Neural progenitor cell (in vitro differentiated cells): ENCODE data around the gene GPR39. TPM values are rescaled to one million over a fixed set of nuclear protein-coding genes. Genes with fewer than 3 reads are reported as not detected.

Experiments used
- DNase-seq: peaks from one replicate; pipeline ENCODE4 v3.0.0-alpha.2; 2016; ENCODE audit warnings: low spot score
- H2AFZ ChIP-seq: fragments of 200-600 bp; sonication (generic); replicated peaks from 2 replicates; pipeline ENCODE4 v1.6.1; 2016; ENCODE audit warnings: antibody characterized with exemption
- H3F3A ChIP-seq: fragments of 200-600 bp; sonication (generic); 2 replicates; pipeline ENCODE4 v1.6.1; 2016; ENCODE audit warnings: antibody characterized with exemption, low read depth
- H3K27ac ChIP-seq: fragments of 200-600 bp; sonication (generic); 2 replicates; pipeline ENCODE4 v1.5.1; 2016; ENCODE audit warnings: mild to moderate bottlenecking
- H3K27me3 ChIP-seq: fragments of 200-600 bp; sonication (generic); 2 replicates; pipeline ENCODE4 v1.6.1; 2016; ENCODE audit warnings: mild to moderate bottlenecking, moderate library complexity
- H3K36me3 ChIP-seq: fragments of 200-600 bp; sonication (generic); 2 replicates; pipeline ENCODE4 v1.5.1; 2016
- H3K4me1 ChIP-seq: fragments of 200-600 bp; sonication (generic); 2 replicates; pipeline ENCODE4 v1.6.1; 2016; ENCODE audit warnings: mixed run types
- H3K4me2 ChIP-seq: fragments of 200-600 bp; sonication (generic); 2 replicates; pipeline ENCODE4 v1.6.1; 2016
- H3K4me3 ChIP-seq: fragments of 200-600 bp; sonication (generic); 2 replicates; pipeline ENCODE4 v1.5.1; 2016
- H3K79me2 ChIP-seq: fragments of 200-600 bp; sonication (generic); 2 replicates; pipeline ENCODE4 v1.6.1; 2016; ENCODE audit warnings: low read depth
- H3K9ac ChIP-seq: fragments of 200-600 bp; sonication (generic); 2 replicates; pipeline ENCODE4 v1.6.1; 2016
- H3K9me3 ChIP-seq: fragments of 200-600 bp; sonication (generic); 2 replicates; pipeline ENCODE4 v1.5.1; 2016; ENCODE audit warnings: low read depth
- H4K20me1 ChIP-seq: fragments of 200-600 bp; sonication (generic); 2 replicates; pipeline ENCODE4 v1.6.1; 2016; ENCODE audit warnings: low read depth
- H3K27ac Mint-ChIP-seq: 3 replicates; pipeline ENCODE4 v1.8.0; 2021; ENCODE audit warnings: mixed read lengths
- H3K27me3 Mint-ChIP-seq: 2 replicates; pipeline ENCODE4 v1.8.0; 2022; ENCODE audit warnings: low read depth, mild to moderate bottlenecking, inconsistent platforms, moderate library complexity, mixed read lengths; ENCODE audit not compliant: insufficient read depth
- H3K36me3 Mint-ChIP-seq: 3 replicates; pipeline ENCODE4 v1.8.0; 2021; ENCODE audit warnings: mixed read lengths
- H3K4me1 Mint-ChIP-seq: 3 replicates; pipeline ENCODE4 v1.8.0; 2021; ENCODE audit warnings: mixed read lengths
- H3K4me3 Mint-ChIP-seq: 3 replicates; pipeline ENCODE4 v1.8.0; 2021; ENCODE audit warnings: mild to moderate bottlenecking, moderate library complexity, mixed read lengths
- H3K9me3 Mint-ChIP-seq: 3 replicates; pipeline ENCODE4 v1.8.0; 2020; ENCODE audit warnings: mixed read lengths
- CTCF ChIP-seq: fragments of 200-600 bp; sonication (generic); IDR thresholded peaks from 2 replicates; pipeline ENCODE4 v1.5.1; 2017; ENCODE audit warnings: antibody characterized with exemption, mild to moderate bottlenecking
- EZH2 ChIP-seq: fragments of 200-600 bp; sonication (generic); IDR thresholded peaks from 2 replicates; pipeline ENCODE4 v1.6.1; 2017; ENCODE audit warnings: antibody characterized with exemption, mild to moderate bottlenecking, moderate library complexity
- EZH2phosphoT487 ChIP-seq: fragments of 200-600 bp; sonication (generic); IDR thresholded peaks from 2 replicates; pipeline ENCODE4 v1.6.1; 2017; ENCODE audit warnings: antibody characterized with exemption
- total RNA-seq: library from RNA; depleted of rRNA; stranded (reverse); fragments of >200 nt; gene quantifications from 2 replicates; pipeline ENCODE4 v1.2.3, GENCODE V29; 2015; ENCODE audit warnings: low replicate concordance

GPR39 gene
- total RNA-seq, 1 donor from 2014 or later, result 0.28 TPM

DNA sequence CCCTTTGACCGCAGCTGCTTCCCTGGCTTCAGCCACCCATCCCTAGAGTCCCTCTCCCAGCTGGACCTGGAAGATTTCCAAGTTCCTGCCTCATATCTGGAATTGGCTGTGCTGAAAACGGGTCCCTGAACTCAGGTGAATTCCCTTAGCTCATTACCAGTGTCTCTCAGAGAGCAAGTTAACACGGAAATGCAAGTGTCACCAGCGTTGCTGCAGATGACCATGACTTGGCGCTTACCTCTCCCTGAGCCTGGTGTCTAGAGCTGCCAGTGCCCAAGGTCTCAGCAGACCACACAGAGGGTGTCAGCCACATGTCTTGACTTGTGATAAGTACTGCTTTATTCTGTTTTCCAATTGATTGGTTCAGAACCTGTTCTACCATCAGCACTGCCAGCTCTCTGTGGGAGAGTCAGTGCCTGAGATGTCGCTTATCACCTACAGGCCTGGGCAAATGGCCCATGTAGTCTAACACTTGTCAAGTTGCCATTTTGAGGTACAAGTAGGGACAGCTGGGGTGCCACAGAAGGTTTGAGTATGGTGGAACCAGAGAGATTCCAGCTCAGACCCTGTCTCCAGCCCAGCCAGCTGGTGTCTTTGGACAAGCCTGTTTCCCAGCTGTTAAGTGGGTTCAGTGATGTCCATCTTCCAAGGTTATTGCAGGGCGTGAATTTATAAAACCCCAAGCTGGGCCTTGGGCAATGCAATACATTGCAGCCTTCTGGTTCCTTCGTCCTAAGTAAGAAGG lies 204.7 kb downstream of the GPR39 start:
- no peak overlapping the region for H2AFZ ChIP-seq
- H4K20me1 ChIP-seq, result no peaks in the 10 kb centered on the region
- no peaks in the 10 kb centered on the region for H3K27me3 ChIP-seq
- peaks cover 2% of the 10 kb centered on the region for H3K27me3 Mint-ChIP-seq
- TF ChIP-seq CTCF (no peak), EZH2 (no peak), EZH2phosphoT487 (no peak)
- no peak overlapping the region for H3K27ac ChIP-seq
- no peaks in the 10 kb centered on the region for H3K36me3 ChIP-seq
- H3K36me3 Mint-ChIP-seq, result no peaks in the 10 kb centered on the region
- H3K4me1 Mint-ChIP-seq, result peaks cover 15% of the 10 kb centered on the region
- no peaks in the 10 kb centered on the region for H3K79me2 ChIP-seq
- H3K9ac ChIP-seq, result no peak overlapping the region
- no peak overlapping the region for H3K4me3 Mint-ChIP-seq
- no peak for DNase-seq
- H3K4me1 ChIP-seq, result no peaks in the 10 kb centered on the region
- no peak overlapping the region for H3K4me3 ChIP-seq
- H3K9me3 Mint-ChIP-seq, result peaks cover 5% of the 10 kb centered on the region
- H3K4me2 ChIP-seq, result no peak overlapping the region
- no peaks in the 10 kb centered on the region for H3K9me3 ChIP-seq
- no peak overlapping the region for H3K27ac Mint-ChIP-seq
- no peaks in the 10 kb centered on the region for H3F3A ChIP-seq

DNA sequence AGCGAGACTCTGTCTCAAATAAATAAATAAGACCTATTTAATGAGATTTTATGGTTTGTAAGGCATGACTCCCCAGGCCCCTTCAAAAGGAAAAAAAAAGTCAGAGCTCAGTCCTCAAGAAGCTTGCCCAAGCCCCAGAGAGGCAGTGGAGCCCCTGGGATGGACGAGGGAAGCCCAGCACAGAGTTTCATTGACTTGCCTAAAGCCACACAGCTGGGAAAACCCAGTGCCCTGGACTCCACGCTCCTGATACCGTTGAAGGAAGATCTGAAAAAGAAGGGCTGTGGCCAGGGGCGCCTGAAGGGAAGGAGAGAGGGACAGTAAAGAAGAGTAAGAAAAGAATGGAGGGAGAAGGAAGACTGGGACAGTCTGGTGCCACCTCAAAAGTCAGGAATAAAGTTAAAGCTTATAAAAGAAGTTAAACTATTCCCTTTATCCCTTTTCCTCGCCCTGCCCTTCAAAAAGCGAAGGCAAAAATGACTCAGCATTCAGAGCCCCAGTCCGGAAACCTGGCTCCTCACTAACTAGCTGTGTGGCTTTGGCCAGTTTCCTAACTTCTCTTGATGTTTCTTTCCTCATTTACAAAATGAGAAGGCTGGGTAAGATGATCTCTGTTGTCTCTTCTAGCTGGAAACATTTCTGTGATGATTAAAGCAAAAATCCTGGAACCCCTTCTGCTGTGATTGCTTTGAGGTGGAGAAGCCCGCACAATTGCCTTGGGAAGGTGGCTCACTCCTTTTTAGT lies 206.7 kb downstream of the GPR39 start:
- Histone ChIP-seq H3K79me2 (no peaks in the 10 kb centered on the region), H3K27ac (no peak overlapping the region), H4K20me1 (no peaks in the 10 kb centered on the region), H3F3A (no peaks in the 10 kb centered on the region), H2AFZ (no peak overlapping the region), H3K9me3 (no peaks in the 10 kb centered on the region), H3K9ac (no peak overlapping the region), H3K36me3 (no peaks in the 10 kb centered on the region), H3K4me1 (no peaks in the 10 kb centered on the region), H3K4me3 (no peak overlapping the region), H3K27me3 (no peaks in the 10 kb centered on the region), H3K4me2 (no peak overlapping the region)
- DNase-seq, result no peak
- no peaks in the 10 kb centered on the region for H3K36me3 Mint-ChIP-seq
- H3K4me1 Mint-ChIP-seq, result peaks cover 11% of the 10 kb centered on the region
- peaks cover 5% of the 10 kb centered on the region for H3K9me3 Mint-ChIP-seq
- TF ChIP-seq EZH2phosphoT487 (no peak), CTCF (no peak), EZH2 (no peak)
- H3K27ac Mint-ChIP-seq, result no peak overlapping the region
- no peak overlapping the region for H3K4me3 Mint-ChIP-seq
- H3K27me3 Mint-ChIP-seq, result peaks cover 2% of the 10 kb centered on the region

DNA sequence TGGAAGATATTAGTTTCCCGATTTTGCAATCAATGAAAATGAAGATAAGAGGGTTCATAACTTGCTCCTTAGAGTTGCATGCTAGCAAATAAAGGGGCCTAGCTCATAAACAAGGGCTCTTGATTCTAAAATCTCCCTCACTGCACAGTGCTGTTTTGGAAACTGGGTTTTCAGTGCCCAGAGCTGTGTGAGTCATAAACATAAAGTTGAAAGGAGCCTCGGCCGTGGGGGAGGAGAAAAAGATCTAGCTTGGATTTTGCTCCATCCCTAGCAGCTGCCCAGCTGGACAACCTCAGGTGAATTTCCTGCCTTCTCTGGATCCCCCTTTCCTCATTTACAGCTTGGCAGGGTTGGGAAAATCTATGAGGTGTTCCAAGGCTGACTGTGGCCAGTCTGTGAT lies 210.9 kb downstream of the GPR39 start:
- H3K4me3 Mint-ChIP-seq, result no peak overlapping the region
- no peaks in the 10 kb centered on the region for H3K79me2 ChIP-seq
- no peak overlapping the region for H3K9ac ChIP-seq
- peak overlapping the region; percentile 72 for H3K27ac Mint-ChIP-seq
- H3K4me1 Mint-ChIP-seq, result peaks cover 28% of the 10 kb centered on the region
- H3K4me1 ChIP-seq, result peaks cover 4% of the 10 kb centered on the region
- H3K27ac ChIP-seq, result no peak overlapping the region
- H3F3A ChIP-seq, result no peaks in the 10 kb centered on the region
- H3K36me3 ChIP-seq, result no peaks in the 10 kb centered on the region
- no peak overlapping the region for H3K4me3 ChIP-seq
- peaks cover 5% of the 10 kb centered on the region for H3K27me3 Mint-ChIP-seq
- no peaks in the 10 kb centered on the region for H3K27me3 ChIP-seq
- TF ChIP-seq EZH2phosphoT487 (no peak), CTCF (no peak), EZH2 (no peak)
- no peak overlapping the region for H3K4me2 ChIP-seq
- H3K9me3 ChIP-seq, result no peaks in the 10 kb centered on the region
- H4K20me1 ChIP-seq, result no peaks in the 10 kb centered on the region
- H2AFZ ChIP-seq, result no peak overlapping the region
- no peak for DNase-seq
- peaks cover 11% of the 10 kb centered on the region for H3K9me3 Mint-ChIP-seq
- H3K36me3 Mint-ChIP-seq, result no peaks in the 10 kb centered on the region
